M059J (cell line): ENCODE measurements around the gene RBMS3. TPM values are rescaled to one million over a fixed set of nuclear protein-coding genes. Genes with fewer than 3 reads are reported as not detected.
A peak's percentile ranks its signal among the peaks of the same experiment; 100 is the strongest.
"Not testable (repeated sequence)": the region's sequence is repeated elsewhere in the genome, so short reads cannot be mapped to it uniquely, and the experiment has no call there.

Experiments used
- DNase-seq: peaks from one replicate; pipeline ENCODE4 v3.0.0-alpha.2; 2012; ENCODE audit warnings: low read depth
- total RNA-seq: library from RNA; depleted of rRNA; stranded (reverse); fragments of >200 nt; shearing (Covaris generic); gene quantifications from 2 replicates; pipeline ENCODE4 v1.2.3, GENCODE V29; 2014

RBMS3 gene
- total RNA-seq, 1 experiment from 2014 or later, result 7.9 TPM

- peak; percentile 48 for DNase-seq
Measured at GRCh38 chr3:29339016-29339833, 58.4 kb downstream of the RBMS3 start.

GRCh38 chr3:29344154-29344553, 63.3 kb downstream of the RBMS3 start:
- DNase-seq, result no peak

GRCh38 chr3:29344935-29345334, 64.1 kb downstream of the RBMS3 start:
- DNase-seq, result no peak

- DNase-seq, result no peak
Measured at GRCh38 chr3:29345516-29346300, 64.8 kb downstream of the RBMS3 start.

GRCh38 chr3:29346828-29347227, 66.0 kb downstream of the RBMS3 start:
- DNase-seq, result peak; percentile 75

GRCh38 chr3:29347412-29347811, 66.5 kb downstream of the RBMS3 start:
- peak; percentile 11 for DNase-seq

GRCh38 chr3:29348316-29348715, 67.4 kb downstream of the RBMS3 start:
- no peak for DNase-seq

- no peak for DNase-seq
Measured at GRCh38 chr3:29349049-29349448, 68.2 kb downstream of the RBMS3 start.

- peak; percentile 21 for DNase-seq
Measured at GRCh38 chr3:29353807-29354206, 72.9 kb downstream of the RBMS3 start.

GRCh38 chr3:29354894-29355293, 74.0 kb downstream of the RBMS3 start:
- DNase-seq, result no peak

- no peak for DNase-seq
Measured at GRCh38 chr3:29356062-29356461, 75.2 kb downstream of the RBMS3 start.

- DNase-seq, result not testable (repeated sequence)
Measured at GRCh38 chr3:29360289-29360688, 79.4 kb downstream of the RBMS3 start.

GRCh38 chr3:29363110-29363509, 82.2 kb downstream of the RBMS3 start:
- DNase-seq, result peak; percentile 18

- DNase-seq, result no peak
Measured at GRCh38 chr3:29370021-29370420, 89.2 kb downstream of the RBMS3 start.

- DNase-seq, result peak; percentile 37
Measured at GRCh38 chr3:29370476-29371420, 89.9 kb downstream of the RBMS3 start.

- peak; percentile 74 for DNase-seq
Measured at GRCh38 chr3:29373131-29373680, 92.3 kb downstream of the RBMS3 start.

GRCh38 chr3:29374226-29374625, 93.4 kb downstream of the RBMS3 start:
- no peak for DNase-seq

- no peak for DNase-seq
Measured at GRCh38 chr3:29379097-29379496, 98.2 kb downstream of the RBMS3 start.

GRCh38 chr3:29381595-29381994, 100.7 kb downstream of the RBMS3 start:
- no peak for DNase-seq

- no peak for DNase-seq
Measured at GRCh38 chr3:29382409-29382808, 101.5 kb downstream of the RBMS3 start.

GRCh38 chr3:29382845-29383244, 102.0 kb downstream of the RBMS3 start:
- DNase-seq, result no peak

GRCh38 chr3:29384640-29385039, 103.8 kb downstream of the RBMS3 start:
- DNase-seq, result peak; percentile 78
